HepG2 (cell line): ENCODE measurements around the gene BYSL. TPM values are rescaled to one million over a fixed set of nuclear protein-coding genes. Genes with fewer than 3 reads are reported as not detected.

Source experiments
- ARNT2 ChIP-seq: sonication (generic); formaldehyde crosslinking; IDR thresholded peaks from 2 replicates; pipeline ENCODE4 v1.8.0; 2022; ENCODE audit warnings: mild to moderate bottlenecking, low read depth, missing genetic modification reagents, moderate library complexity
- CBX2 ChIP-seq, 2 experiments: fragments of 200-600 bp in 1 of 2; sonication (generic); formaldehyde crosslinking in 1 of 2; IDR thresholded peaks; 2 replicates each; pipeline versions ENCODE4 v1.7.0 to v1.8.1; 2018 to 2022; ENCODE audit warnings: low read depth in 2 of 2, low read length in 1 of 2, mild to moderate bottlenecking in 1 of 2, missing genetic modification reagents in 1 of 2
- CTCF ChIP-seq: sonication (generic); formaldehyde crosslinking; IDR thresholded peaks from 2 replicates; pipeline ENCODE4 v1.5.0; 2020; ENCODE audit warnings: mild to moderate bottlenecking, missing genetic modification reagents, moderate library complexity
- GABPB1 ChIP-seq: IDR thresholded peaks from 2 replicates; pipeline ENCODE4 v1.6.1; 2016; ENCODE audit warnings: mild to moderate bottlenecking, missing genetic modification reagents, moderate library complexity, missing compliant biosample characterization
- HDAC1 ChIP-seq: sonication (generic); formaldehyde crosslinking; IDR thresholded peaks from 2 replicates; pipeline ENCODE4 v1.5.1; 2020; ENCODE audit warnings: mild to moderate bottlenecking, missing genetic modification reagents
- HDAC2 ChIP-seq: sonication (generic); formaldehyde crosslinking; IDR thresholded peaks from 2 replicates; pipeline ENCODE4 v1.4.0; 2020; ENCODE audit warnings: missing genetic modification reagents
- HMGXB3 ChIP-seq: sonication (generic); formaldehyde crosslinking; IDR thresholded peaks from 2 replicates; pipeline ENCODE4 v1.4.0; 2020; ENCODE audit warnings: missing genetic modification reagents, borderline replicate concordance
- KAT8 ChIP-seq: IDR thresholded peaks from 2 replicates; pipeline ENCODE4 v1.6.1; 2016; ENCODE audit warnings: missing genetic modification reagents, missing compliant biosample characterization
- PATZ1 ChIP-seq: sonication (generic); formaldehyde crosslinking; IDR thresholded peaks from 2 replicates; pipeline ENCODE4 v1.4.0; 2020; ENCODE audit warnings: missing genetic modification reagents
- SAP130 ChIP-seq: IDR thresholded peaks from 2 replicates; pipeline ENCODE4 v1.6.1; 2016; ENCODE audit warnings: low read depth
- STAG1 ChIP-seq: sonication (generic); formaldehyde crosslinking; IDR thresholded peaks from 2 replicates; pipeline ENCODE4 v1.4.0; 2020; ENCODE audit warnings: missing genetic modification reagents
- TMF1 ChIP-seq: sonication (generic); formaldehyde crosslinking; IDR thresholded peaks from 2 replicates; pipeline ENCODE4 v1.8.1; 2022; ENCODE audit warnings: low read depth, missing genetic modification reagents
- TOE1 ChIP-seq: sonication (generic); formaldehyde crosslinking; IDR thresholded peaks from 2 replicates; pipeline ENCODE4 v1.4.0; 2020; ENCODE audit warnings: mild to moderate bottlenecking, missing genetic modification reagents
- ZBTB4 ChIP-seq: sonication (generic); formaldehyde crosslinking; IDR thresholded peaks from 2 replicates; pipeline ENCODE4 v1.4.0; 2020; ENCODE audit warnings: missing genetic modification reagents, mild to moderate bottlenecking, borderline replicate concordance
- ZBTB42 ChIP-seq: sonication (generic); formaldehyde crosslinking; IDR thresholded peaks from 2 replicates; pipeline ENCODE4 v1.5.0; 2020; ENCODE audit warnings: mild to moderate bottlenecking, missing genetic modification reagents
- ZBTB7A ChIP-seq: sonication (generic); formaldehyde crosslinking; IDR thresholded peaks from 2 replicates; pipeline ENCODE4 v1.8.0; 2022; ENCODE audit warnings: mild to moderate bottlenecking, missing genetic modification reagents
- ZFX ChIP-seq: sonication (generic); formaldehyde crosslinking; IDR thresholded peaks from 2 replicates; pipeline ENCODE4 v1.4.0; 2020; ENCODE audit warnings: mild to moderate bottlenecking, low read depth, missing genetic modification reagents, moderate library complexity
- ZNF20 ChIP-seq: sonication (generic); formaldehyde crosslinking; IDR thresholded peaks from 2 replicates; pipeline ENCODE4 v1.4.0; 2020; ENCODE audit warnings: mild to moderate bottlenecking, moderate library complexity, missing genetic modification reagents
- polyA plus RNA-seq, 8 experiments: library from polyadenylated mRNA; depleted of rRNA in 3 of 8; stranded (reverse) in 7 of 8; unstranded in 1 of 8; fragments of >200 nt; fragmentation: Illumina TruSeq in 4 of 8; extraction: Trizol in 4 of 8; gene quantifications; 2 replicates each; pipeline versions ENCODE4 v1.2.1 to v1.2.3, GENCODE V29; 2011 to 2016; ENCODE audit warnings: low read depth in 4 of 8, missing spikeins in 1 of 8, mixed read lengths in 1 of 8; ENCODE audit not compliant: insufficient read depth in 1 of 8
- total RNA-seq, 5 experiments: library from RNA; depleted of rRNA; stranded (reverse); fragments of >200 nt; fragmentation: Illumina TruSeq; extraction: Trizol; gene quantifications; 2 replicates each; pipeline ENCODE4 v1.2.3, GENCODE V29; 2016; ENCODE audit warnings: low read depth in 1 of 5

BYSL gene
- total and polyA plus RNA-seq, 2 of the 13 experiments (the other 11 are each of a cell fraction or from before 2014, with no cell fraction given) = 27.9 to 28.6 TPM

- no peak for TF ChIP-seq ZBTB4 (CRISPR knock-in tag)
- TF ChIP-seq ARNT2 (CRISPR knock-in tag) = no peak
- peak; percentile 49 for TF ChIP-seq HDAC1 (CRISPR knock-in tag)
- peak; percentile 45 for TF ChIP-seq CTCF (CRISPR knock-in tag)
- TF ChIP-seq ZNF20 (CRISPR knock-in tag) = no peak
- 0 out of 2 replicates have a peak, but pooled peaks have one; percentile 2 for TF ChIP-seq ZFX (CRISPR knock-in tag)
- TF ChIP-seq ZBTB42 = peak; percentile 80; the same call in 1 of the 2 replicates
- TF ChIP-seq SAP130 (CRISPR knock-in tag) = peak; percentile 18
- peak; percentile 40; the same call in 1 of the 2 replicates for TF ChIP-seq HMGXB3
- TF ChIP-seq HDAC2 (CRISPR knock-in tag) = no peak
- no peak for TF ChIP-seq CBX2 (IDR thresholded peaks at IDR 0.05; ENCODE audit: low read depth, low read length)
- TF ChIP-seq CBX2 (CRISPR knock-in tag; IDR thresholded peaks at IDR 0.05; ENCODE audit: low read depth) = no peak
- TF ChIP-seq TMF1 (CRISPR knock-in tag) = no peak
- 0 out of 2 replicates have a peak, but pooled peaks have one; percentile 43 for TF ChIP-seq PATZ1
- TF ChIP-seq STAG1 = 0 out of 2 replicates have a peak, but pooled peaks have one; percentile 15
- peak; percentile 50; the same call in 1 of the 2 replicates for TF ChIP-seq GABPB1 (CRISPR knock-in tag)
- 0 out of 2 replicates have a peak, but pooled peaks have one; percentile 10 for TF ChIP-seq ZBTB7A (CRISPR knock-in tag)
- no peak for TF ChIP-seq TOE1 (CRISPR knock-in tag)
- TF ChIP-seq KAT8 (CRISPR knock-in tag) = peak; percentile 10; the same call in 1 of the 2 replicates
Measured at GRCh38 chr6:41940759-41941279, 19.5 kb downstream of the BYSL start (continued).
